NCI-H69 (cell line): ENCODE data around the gene DLK1.

Experiments used
- DNase-seq: peaks from one replicate; lab custom pipeline; 2025; lab: John Stamatoyannopoulos, UW

Gene DLK1

GRCh38 chr14:100762089-100762515 is 35.4 kb downstream of the DLK1 start:
- peak; percentile 53 for DNase-seq

DNA sequence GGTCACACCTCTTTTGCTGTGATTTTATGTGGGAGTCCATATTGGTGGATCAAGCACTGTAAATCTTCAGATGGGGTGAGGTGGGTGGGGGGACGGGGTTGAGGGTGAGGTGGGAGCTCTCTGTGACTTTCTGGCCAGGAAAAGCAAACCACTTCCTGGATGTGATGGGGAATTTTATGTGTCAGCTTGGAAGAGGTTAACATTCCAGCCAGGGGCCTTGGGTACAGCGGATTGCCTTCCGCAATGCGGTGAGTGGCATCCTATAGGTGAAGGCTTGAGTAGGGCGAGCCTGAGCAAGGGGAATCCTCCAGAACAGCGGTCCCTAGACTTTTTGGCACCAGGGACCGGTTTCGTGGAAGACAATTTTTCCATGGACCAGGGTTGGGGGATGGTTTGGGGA is 36.2 kb downstream of the DLK1 start:
- no peak for DNase-seq

- peak; percentile 95 for DNase-seq
Observed at GRCh38 chr14:100764471-100765115, 37.9 kb downstream of the DLK1 start.

- peak; percentile 63 for DNase-seq
Observed at GRCh38 chr14:100765296-100765695, 38.6 kb downstream of the DLK1 start.

GRCh38 chr14:100765991-100766390 is 39.3 kb downstream of the DLK1 start:
- DNase-seq, result no peak

GRCh38 chr14:100767003-100767787 is 40.5 kb downstream of the DLK1 start:
- DNase-seq, result no peak

DNA sequence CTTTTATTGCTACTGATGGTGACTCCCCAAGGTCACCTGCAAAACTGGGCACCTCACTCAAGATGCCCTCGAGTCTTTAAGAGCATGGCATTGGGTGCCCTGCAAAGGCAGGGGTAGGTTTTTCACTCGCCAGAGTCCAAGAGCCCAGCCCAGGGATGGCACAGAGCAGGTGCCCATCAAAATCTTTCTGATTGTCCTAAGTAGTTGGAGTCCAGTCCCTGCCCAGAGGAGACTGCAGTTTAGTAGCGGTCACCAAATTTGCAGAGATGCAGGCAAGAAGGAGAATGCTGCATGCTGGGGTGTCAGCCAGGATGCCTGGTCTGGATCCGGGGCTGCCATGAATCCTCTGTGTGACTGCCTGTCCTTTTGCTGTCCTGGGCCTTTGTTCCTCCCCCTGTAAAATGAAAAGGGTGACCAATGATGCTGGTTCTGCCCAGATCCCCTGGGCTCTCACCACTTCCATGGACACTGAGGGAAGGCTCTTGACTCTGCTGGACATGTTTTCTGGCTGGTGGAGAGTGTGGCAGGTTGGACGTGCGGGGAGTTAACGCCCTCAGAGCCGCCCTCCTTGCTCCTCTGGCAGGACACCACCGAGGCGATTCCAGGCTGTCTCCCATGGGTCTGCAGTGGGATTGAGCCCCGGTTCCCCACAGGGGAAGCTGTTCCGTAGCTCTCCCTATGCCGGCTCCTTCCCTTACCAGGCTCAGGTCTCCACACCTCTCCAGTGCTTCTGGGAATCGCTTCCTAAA is 41.3 kb downstream of the DLK1 start:
- no peak for DNase-seq

- DNase-seq, result no peak
Observed at GRCh38 chr14:100769035-100769939, 42.6 kb downstream of the DLK1 start.

DNA sequence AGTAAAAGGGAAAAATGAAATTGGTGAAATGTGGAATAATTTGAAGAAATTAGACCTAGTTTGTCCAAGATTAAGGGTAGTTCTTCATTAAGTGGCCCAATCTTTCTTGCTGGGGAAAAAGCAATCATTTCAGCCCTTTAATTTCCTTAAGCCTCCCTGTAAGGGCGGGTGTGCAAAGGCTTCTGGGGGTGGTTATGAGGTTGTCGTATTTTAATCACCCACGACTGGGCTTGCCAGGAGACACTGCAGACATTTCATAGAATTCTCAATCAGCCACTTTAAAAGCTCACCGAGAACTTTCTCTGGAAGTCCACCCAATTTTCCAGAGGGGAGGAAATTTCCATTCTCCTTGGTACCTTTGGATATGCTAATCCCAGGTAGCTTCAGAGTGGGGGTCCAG is 43.4 kb downstream of the DLK1 start:
- no peak for DNase-seq

DNA sequence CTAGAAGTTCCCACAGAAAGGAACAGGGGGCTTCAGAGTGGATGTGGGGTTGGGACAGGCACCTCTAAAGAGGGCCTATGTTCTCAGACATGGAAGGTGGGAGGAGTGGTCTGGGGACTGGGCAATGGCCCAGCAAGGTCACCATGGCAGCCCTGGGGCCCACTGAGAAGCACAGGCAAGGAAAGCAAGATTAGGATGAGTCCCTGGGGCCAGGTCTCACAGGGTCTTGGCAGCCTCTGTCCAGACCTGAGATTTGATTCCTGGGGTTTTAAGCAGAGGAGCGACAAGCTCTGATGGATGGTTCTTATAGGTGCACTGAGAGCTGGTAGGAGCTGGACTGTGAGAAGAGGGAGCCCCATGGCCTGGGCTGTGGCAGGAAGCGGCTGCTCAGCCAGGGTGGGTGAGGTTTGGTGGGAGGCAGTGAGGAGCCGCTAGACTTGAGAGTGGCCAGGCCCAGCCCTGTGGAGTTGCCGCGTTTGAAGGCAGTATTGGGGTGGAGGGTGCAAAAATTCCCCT is 44.0 kb downstream of the DLK1 start:
- no peak for DNase-seq

DNA sequence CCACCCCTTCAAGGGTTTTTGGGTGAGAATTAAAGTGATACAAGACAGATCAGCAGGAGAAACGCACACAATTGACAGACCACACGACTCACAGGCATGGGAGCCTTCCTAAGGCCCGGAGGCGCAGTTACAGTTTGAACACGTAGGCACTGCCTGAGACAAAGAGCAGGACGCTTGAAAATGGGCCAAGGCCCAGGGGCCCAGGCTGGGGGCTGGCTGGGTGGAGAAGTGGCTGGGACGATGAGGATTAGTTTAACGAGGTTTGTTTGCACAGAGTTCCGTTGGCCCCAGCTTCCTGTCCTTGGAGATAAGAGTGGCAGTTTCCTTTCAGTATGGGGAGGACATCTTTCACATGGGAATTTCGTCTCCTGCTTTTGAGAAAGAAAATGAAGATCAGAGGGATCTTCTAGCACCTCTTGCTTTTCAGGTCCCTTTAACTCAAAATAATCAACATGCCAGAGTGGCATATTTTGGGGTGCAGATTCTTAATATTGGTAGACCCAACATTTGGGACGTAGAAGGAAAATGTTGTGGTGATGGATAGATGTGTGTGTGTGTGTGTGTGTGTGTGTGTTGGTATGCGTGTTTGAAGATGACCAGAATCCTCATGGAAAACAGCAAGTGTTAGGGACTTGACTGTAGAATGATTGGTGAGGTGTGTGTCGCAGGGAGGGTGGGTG is 44.6 kb downstream of the DLK1 start:
- DNase-seq, result no peak

DNA sequence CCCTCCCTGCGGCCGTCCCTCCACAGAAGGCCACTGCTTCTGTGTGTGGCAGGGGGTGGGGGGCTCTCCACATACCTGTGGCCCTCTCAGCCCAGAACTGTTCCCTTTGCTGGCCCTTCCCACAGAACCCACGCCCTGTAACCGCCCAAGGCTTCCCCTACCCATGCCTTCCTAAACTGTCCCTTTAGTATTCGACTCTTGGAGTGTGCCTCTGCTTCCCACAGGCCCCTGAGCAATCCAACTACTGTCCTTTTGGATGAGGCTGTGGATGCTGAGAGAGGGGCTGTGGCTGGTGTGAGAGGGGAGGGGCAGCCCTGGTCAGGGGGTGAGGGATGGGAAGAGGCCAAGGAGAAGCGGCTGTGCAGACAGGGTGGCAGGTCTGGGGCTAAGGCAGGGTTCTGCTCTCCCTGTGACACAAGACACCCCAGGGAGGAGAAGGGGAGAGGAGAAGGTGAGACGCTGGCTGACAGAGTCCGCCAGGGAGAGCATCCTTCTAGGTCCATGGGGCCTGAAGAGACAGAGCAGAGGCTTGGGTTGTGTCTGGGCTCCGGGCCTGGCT is 46.0 kb downstream of the DLK1 start:
- no peak for DNase-seq

GRCh38 chr14:100773331-100774163 is 46.9 kb downstream of the DLK1 start:
- no peak for DNase-seq

DNA sequence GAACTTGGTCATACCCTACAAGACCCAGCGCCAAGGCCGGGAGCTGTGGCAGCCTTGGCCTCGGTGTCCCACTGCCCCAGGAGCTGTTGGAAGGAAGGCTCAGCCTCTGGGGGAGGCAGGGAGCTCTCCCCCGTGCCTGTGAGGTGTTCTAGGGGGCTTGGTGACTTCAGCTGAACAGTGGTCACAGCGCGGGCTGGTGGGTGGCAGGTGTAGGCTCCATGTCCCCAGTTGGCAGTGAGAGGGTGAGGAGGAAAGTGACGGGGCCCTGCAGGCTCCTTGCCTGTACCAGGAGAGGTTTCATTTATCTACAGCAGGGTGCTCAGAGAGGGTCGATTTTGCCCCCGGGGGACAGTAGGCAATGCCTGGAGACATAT is 47.5 kb downstream of the DLK1 start:
- DNase-seq, result no peak

DNA sequence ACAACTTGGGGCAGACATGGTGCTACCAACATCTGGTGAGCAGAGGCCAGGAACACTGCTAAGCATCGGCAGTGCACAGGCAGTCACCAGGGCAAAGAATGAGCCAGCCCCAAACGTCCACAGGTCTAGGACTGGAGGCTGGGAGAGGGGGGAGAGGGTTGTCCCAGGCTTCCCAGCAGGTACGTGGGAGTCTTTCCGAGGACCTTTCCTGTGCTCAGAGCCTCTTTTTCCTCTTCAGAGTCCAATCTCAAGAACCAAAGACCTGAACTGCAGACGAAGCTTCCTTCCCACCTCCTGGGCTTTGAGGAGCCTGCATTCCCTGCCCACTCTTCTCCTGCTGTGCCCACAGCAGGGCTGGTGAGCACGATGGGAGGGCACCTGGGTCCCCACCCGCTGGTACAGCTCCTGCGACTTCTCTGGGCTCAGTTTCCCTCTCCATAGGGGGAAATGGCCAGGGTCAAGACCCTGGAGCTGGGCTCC is 48.7 kb downstream of the DLK1 start:
- DNase-seq, result no peak

DNA sequence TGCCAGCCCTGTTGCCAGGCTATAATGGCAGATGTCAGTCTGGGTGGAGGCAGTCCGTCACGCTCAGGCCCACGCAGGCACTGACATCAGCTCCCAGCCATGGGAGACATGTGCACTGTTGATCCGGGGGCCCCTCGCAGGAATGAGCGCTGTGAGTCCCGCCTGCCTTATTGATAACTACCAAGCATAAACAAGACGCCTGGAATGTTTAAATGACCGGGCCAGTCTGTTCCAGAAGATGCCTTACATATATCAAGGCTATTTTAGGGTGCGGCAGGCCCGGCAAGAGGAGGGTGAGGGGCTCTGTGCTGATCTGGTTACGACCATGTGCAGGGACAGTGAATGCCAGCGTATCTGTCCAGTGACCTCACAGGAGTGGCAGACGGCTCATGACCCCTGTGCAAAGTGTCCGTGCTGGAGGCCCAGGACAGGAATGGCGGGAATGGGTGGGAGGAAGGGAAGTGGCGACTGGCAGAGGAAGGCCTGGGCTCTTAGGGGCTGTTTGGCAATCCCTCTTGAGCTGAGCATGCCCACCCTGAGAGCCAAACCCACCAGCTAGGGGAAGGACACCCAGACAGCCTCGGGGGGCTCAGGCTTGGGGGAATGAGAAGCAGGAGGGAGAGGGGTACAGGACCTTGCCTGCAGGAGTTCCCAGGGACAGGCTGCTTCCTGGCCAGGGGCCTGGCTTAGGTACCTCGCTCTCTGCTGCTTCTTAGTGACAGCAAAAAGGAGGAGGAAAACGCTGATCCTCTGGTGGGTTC is 49.3 kb downstream of the DLK1 start:
- no peak for DNase-seq

DNA sequence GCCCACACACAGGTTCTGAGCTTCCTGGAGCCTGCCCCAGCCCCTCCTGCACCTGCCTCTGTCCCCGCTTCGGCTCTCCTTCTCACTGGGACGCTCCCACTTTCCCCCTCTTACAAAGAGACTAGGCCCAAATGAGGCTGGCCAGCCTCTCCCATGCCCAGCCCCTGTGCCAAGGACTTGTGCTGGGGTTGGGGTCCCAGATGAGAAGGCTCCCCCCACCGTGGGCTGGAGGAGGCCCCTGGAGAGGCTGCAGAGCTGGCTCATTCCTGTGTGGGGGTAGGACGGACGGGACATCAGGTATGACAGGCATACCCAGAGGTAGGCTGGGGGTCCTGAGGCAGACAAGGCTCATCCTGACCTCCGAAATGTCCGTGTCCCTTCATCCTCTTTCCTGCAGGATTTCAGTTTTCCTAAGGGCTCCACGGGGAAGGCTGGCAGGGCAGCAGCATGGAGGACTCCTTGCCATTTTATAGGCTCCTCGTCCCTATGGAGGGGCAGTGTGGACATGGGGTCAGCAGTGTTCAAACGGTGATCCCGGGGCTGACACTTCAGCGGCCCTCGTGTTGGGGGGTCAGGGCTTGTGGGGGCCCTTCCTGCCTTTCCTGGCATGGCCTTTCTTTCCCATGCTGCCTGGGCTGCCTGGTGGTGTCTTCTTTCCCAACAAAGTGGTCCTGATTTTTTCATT is 50.1 kb downstream of the DLK1 start:
- no peak for DNase-seq

- no peak for DNase-seq
Observed at GRCh38 chr14:100777366-100777817, 50.7 kb downstream of the DLK1 start.
